Kidney glomerular epithelial cell (primary cell): ENCODE data around the gene DPP3.
A peak's percentile ranks its signal among the peaks of the same experiment; 100 is the strongest.

ENCODE experiments used
- DNase-seq: peaks from one replicate; lab custom pipeline; 2025; lab: John Stamatoyannopoulos, UW

DPP3 gene

GRCh38 chr11:66484806-66485380 is 4.7 kb downstream of the DPP3 start:
- no peak for DNase-seq

GRCh38 chr11:66488957-66489356 is 8.7 kb downstream of the DPP3 start:
- no peak for DNase-seq

GRCh38 chr11:66489636-66490035 is 9.4 kb downstream of the DPP3 start:
- no peak for DNase-seq

- no peak for DNase-seq
These were observed 11.2 kb downstream of the DPP3 start for GRCh38 chr11:66491315-66491935.

GRCh38 chr11:66492161-66492865 is 12.1 kb downstream of the DPP3 start:
- no peak for DNase-seq

GRCh38 chr11:66493130-66493529 is 12.9 kb downstream of the DPP3 start:
- no peak for DNase-seq

GRCh38 chr11:66494458-66494857 is 14.2 kb downstream of the DPP3 start:
- DNase-seq, result no peak

- DNase-seq, result no peak
These were observed 14.7 kb downstream of the DPP3 start for GRCh38 chr11:66494935-66495334.

- DNase-seq, result no peak
These were observed 15.2 kb downstream of the DPP3 start for GRCh38 chr11:66495401-66495854.

- no peak for DNase-seq
These were observed 17.0 kb downstream of the DPP3 start for GRCh38 chr11:66497206-66497605.

GRCh38 chr11:66498506-66498905 is 18.3 kb downstream of the DPP3 start:
- DNase-seq, result no peak

- DNase-seq, result no peak
These were observed 25.1 kb downstream of the DPP3 start for GRCh38 chr11:66505276-66505816.

GRCh38 chr11:66509131-66509561 is 28.9 kb downstream of the DPP3 start:
- DNase-seq, result no peak

GRCh38 chr11:66510271-66510989 is 30.2 kb downstream of the DPP3 start, which contains the start of gene BBS1:
Gene BBS1, plus strand, starts transcription at chr11:66510635. Its CDS starts 25 bp downstream, at chr11:66510660.
- peak; percentile 54 for DNase-seq

- no peak for DNase-seq
These were observed 30.7 kb downstream of the DPP3 start for GRCh38 chr11:66510990-66511339.

GRCh38 chr11:66523611-66524010 is 43.4 kb downstream of the DPP3 start:
- no peak for DNase-seq

GRCh38 chr11:66524304-66525040 is 44.2 kb downstream of the DPP3 start:
- no peak for DNase-seq

GRCh38 chr11:66529069-66529468 is 48.8 kb downstream of the DPP3 start:
- DNase-seq, result no peak

- DNase-seq, result no peak
These were observed 49.4 kb downstream of the DPP3 start for GRCh38 chr11:66529655-66530054.

GRCh38 chr11:66530927-66531709 is 50.9 kb downstream of the DPP3 start:
- no peak for DNase-seq

GRCh38 chr11:66531841-66532240 is 51.6 kb downstream of the DPP3 start:
- no peak for DNase-seq
